ENCODE data around the gene RALGDS. TPM values are rescaled to one million over a fixed set of nuclear protein-coding genes. Genes with fewer than 3 reads are reported as not detected.

RALGDS gene
- total and polyA plus RNA-seq, 5 experiments from 2014 or later: 14.1 to 99.9 (median 35.5) TPM

GRCh38 chr9:133120501-133121197 lies 391 bp downstream of the RALGDS start:
- POLR2A ChIA-PET: interaction anchor here (0.9 to 6.0 kb wide), 6 partner anchors 9 to 28 kb away, joined by 3 to 54 read pairs (median 10); no protein-coding TSS in a partner anchor
- Mint-ChIP-seq H3K4me1 (peaks cover 31 to 73% (median 62%) of the 10 kb centered on the region in 4 donors), H3K36me3 (no peaks in the 10 kb centered on the region), H3K9me3 (no peaks in the 10 kb centered on the region), H3K4me3 (peak overlapping the region; percentile 72 to 88 (median 81)), H3K27me3 (no peaks in the 10 kb centered on the region), H3K27ac (peak overlapping the region; percentile 40 to 90 (median 84))
- ATAC-seq (peak; percentile 1 to 43), DNase-seq (peak in 1 of 10 donors; percentile 74)

GRCh38 chr9:133119846-133120500 lies 1.1 kb downstream of the RALGDS start:
- peaks cover 31 to 71% (median 63%) of the 10 kb centered on the region in 4 donors for H3K4me1 Mint-ChIP-seq
- DNase-seq (no peak), ATAC-seq (no peak)
- no peaks in the 10 kb centered on the region for H3K27me3 Mint-ChIP-seq
- H3K27ac Mint-ChIP-seq: peak overlapping the region in 9 of 10 donors; percentile 34 to 90 (median 66)
- POLR2A ChIA-PET: interaction anchor here (0.6 to 7.4 kb wide), 9 partner anchors 13 to 98 kb away, joined by 3 to 54 read pairs (median 7); partner anchors contain the start of gene GTF3C5
- no peaks in the 10 kb centered on the region for H3K36me3 Mint-ChIP-seq
- no peaks in the 10 kb centered on the region for H3K9me3 Mint-ChIP-seq
- H3K4me3 Mint-ChIP-seq: peak overlapping the region; percentile 39 to 88 (median 80)

- no peak for ATAC-seq
- Mint-ChIP-seq H3K36me3 (no peaks in the 10 kb centered on the region), H3K4me3 (peak overlapping the region; percentile 25 to 88 (median 76)), H3K27ac (peak overlapping the region in 9 of 10 donors; percentile 34 to 84 (median 66)), H3K27me3 (no peaks in the 10 kb centered on the region), H3K4me1 (peaks cover 27 to 71% (median 63%) of the 10 kb centered on the region in 4 donors), H3K9me3 (no peaks in the 10 kb centered on the region)
- peak in 1 of 10 donors; percentile 35 for DNase-seq
- POLR2A ChIA-PET: interaction anchor here (0.6 to 7.4 kb wide), 8 partner anchors 10 to 97 kb away, joined by 3 to 54 read pairs (median 4); partner anchors contain the start of gene GTF3C5
Observed at GRCh38 chr9:133119103-133119845, 1.8 kb downstream of the RALGDS start.

- H3K27me3 Mint-ChIP-seq: no peaks in the 10 kb centered on the region
- ATAC-seq: no peak
- H3K27ac Mint-ChIP-seq: peak overlapping the region in 7 of 10 donors; percentile 53 to 84 (median 63)
- no peak for DNase-seq
- POLR2A ChIA-PET: interaction anchor here (1.0 to 7.4 kb wide), 7 partner anchors 9 to 88 kb away, joined by 3 to 54 read pairs (median 4); partner anchors contain the start of gene GTF3C5
- H3K4me1 Mint-ChIP-seq: peaks cover 22 to 71% (median 63%) of the 10 kb centered on the region in 4 donors
- H3K4me3 Mint-ChIP-seq: peak overlapping the region in 9 of 10 donors; percentile 6 to 73 (median 60)
- no peaks in the 10 kb centered on the region for H3K9me3 Mint-ChIP-seq
- no peaks in the 10 kb centered on the region for H3K36me3 Mint-ChIP-seq
Observed at GRCh38 chr9:133118568-133118967, 2.5 kb downstream of the RALGDS start.

GRCh38 chr9:133118179-133118520 lies 2.9 kb downstream of the RALGDS start:
- H3K4me3 Mint-ChIP-seq: no peak overlapping the region
- H3K4me1 Mint-ChIP-seq: peaks cover 24 to 73% (median 63%) of the 10 kb centered on the region in 4 donors
- DNase-seq: peak in 1 of 10 donors; percentile 28
- H3K27me3 Mint-ChIP-seq: no peaks in the 10 kb centered on the region
- ATAC-seq: no peak
- POLR2A ChIA-PET: interaction anchor here (1.0 to 7.4 kb wide), 6 partner anchors 9 to 29 kb away, joined by 3 to 54 read pairs (median 5); no protein-coding TSS in a partner anchor
- H3K9me3 Mint-ChIP-seq: no peaks in the 10 kb centered on the region
- H3K27ac Mint-ChIP-seq: peak overlapping the region in 2 of 10 donors; percentile 8 to 61
- no peaks in the 10 kb centered on the region for H3K36me3 Mint-ChIP-seq

GRCh38 chr9:133117271-133118178 lies 3.5 kb downstream of the RALGDS start:
- ATAC-seq: no peak
- Mint-ChIP-seq H3K4me1 (peaks cover 26 to 77% (median 66%) of the 10 kb centered on the region in 4 donors), H3K9me3 (no peaks in the 10 kb centered on the region), H3K36me3 (no peaks in the 10 kb centered on the region), H3K27me3 (no peaks in the 10 kb centered on the region), H3K4me3 (no peak overlapping the region), H3K27ac (peak overlapping the region in 3 of 10 donors; percentile 8 to 57 (median 33))
- DNase-seq: peak in 1 of 10 donors; percentile 38
- POLR2A ChIA-PET: interaction anchor here (0.6 to 7.4 kb wide), 6 partner anchors 10 to 172 kb away, joined by 3 to 54 read pairs (median 5); no protein-coding TSS in a partner anchor

- no peak for ATAC-seq
- H3K36me3 Mint-ChIP-seq: peaks cover 0 to under 1% (median 0%) of the 10 kb centered on the region in 3 donors
- H3K27me3 Mint-ChIP-seq: no peaks in the 10 kb centered on the region
- no peak overlapping the region for H3K4me3 Mint-ChIP-seq
- DNase-seq: peak in 1 of 10 donors; percentile 54
- POLR2A ChIA-PET: interaction anchor here (0.6 to 7.4 kb wide), 5 partner anchors 9 to 171 kb away, joined by 3 to 40 read pairs (median 3); no protein-coding TSS in a partner anchor
- no peak overlapping the region for H3K27ac Mint-ChIP-seq
- no peaks in the 10 kb centered on the region for H3K9me3 Mint-ChIP-seq
- peaks cover 24 to 74% (median 64%) of the 10 kb centered on the region in 4 donors for H3K4me1 Mint-ChIP-seq
Observed at GRCh38 chr9:133116346-133117231, 4.5 kb downstream of the RALGDS start.

GRCh38 chr9:133115604-133116345 lies 5.3 kb downstream of the RALGDS start:
- POLR2A ChIA-PET: interaction anchor here (1.1 to 7.4 kb wide), 5 partner anchors 10 to 33 kb away, joined by 3 to 40 read pairs (median 5); no protein-coding TSS in a partner anchor
- ATAC-seq (no peak), DNase-seq (peak in 1 of 10 donors; percentile 52)
- H3K4me3 Mint-ChIP-seq: peak overlapping the region in 1 of 10 donors; percentile 18
- H3K27ac Mint-ChIP-seq: peak overlapping the region in 3 of 10 donors; percentile 24 to 67 (median 52)
- no peaks in the 10 kb centered on the region for H3K9me3 Mint-ChIP-seq
- peaks cover 0 to 5% (median 0%) of the 10 kb centered on the region in 3 donors for H3K36me3 Mint-ChIP-seq
- peaks cover 22 to 71% (median 62%) of the 10 kb centered on the region in 4 donors for H3K4me1 Mint-ChIP-seq
- H3K27me3 Mint-ChIP-seq: no peaks in the 10 kb centered on the region

- peak in 1 of 10 donors; percentile 53 for DNase-seq
- H3K9me3 Mint-ChIP-seq: no peaks in the 10 kb centered on the region
- peaks cover 21 to 68% (median 60%) of the 10 kb centered on the region in 4 donors for H3K4me1 Mint-ChIP-seq
- H3K4me3 Mint-ChIP-seq: peak overlapping the region in 5 of 10 donors; percentile 11 to 63 (median 27)
- no peak for ATAC-seq
- H3K27me3 Mint-ChIP-seq: no peaks in the 10 kb centered on the region
- H3K27ac Mint-ChIP-seq: peak overlapping the region in 3 of 10 donors; percentile 15 to 89 (median 24)
- peaks cover 0 to 10% (median 3%) of the 10 kb centered on the region in 3 donors for H3K36me3 Mint-ChIP-seq
- POLR2A ChIA-PET: interaction anchor here (0.7 to 7.4 kb wide), 7 partner anchors 9 to 240 kb away, joined by 3 to 40 read pairs (median 4); partner anchors contain the start of gene GTF3C5
Observed at GRCh38 chr9:133114886-133115603, 6.0 kb downstream of the RALGDS start.
